Measurements from ENCODE around the gene GPR61.

GRCh38 chr1:109504974-109505373 lies 34.7 kb upstream of the GPR61 start:
- TF ChIP-seq, protein P1, sequence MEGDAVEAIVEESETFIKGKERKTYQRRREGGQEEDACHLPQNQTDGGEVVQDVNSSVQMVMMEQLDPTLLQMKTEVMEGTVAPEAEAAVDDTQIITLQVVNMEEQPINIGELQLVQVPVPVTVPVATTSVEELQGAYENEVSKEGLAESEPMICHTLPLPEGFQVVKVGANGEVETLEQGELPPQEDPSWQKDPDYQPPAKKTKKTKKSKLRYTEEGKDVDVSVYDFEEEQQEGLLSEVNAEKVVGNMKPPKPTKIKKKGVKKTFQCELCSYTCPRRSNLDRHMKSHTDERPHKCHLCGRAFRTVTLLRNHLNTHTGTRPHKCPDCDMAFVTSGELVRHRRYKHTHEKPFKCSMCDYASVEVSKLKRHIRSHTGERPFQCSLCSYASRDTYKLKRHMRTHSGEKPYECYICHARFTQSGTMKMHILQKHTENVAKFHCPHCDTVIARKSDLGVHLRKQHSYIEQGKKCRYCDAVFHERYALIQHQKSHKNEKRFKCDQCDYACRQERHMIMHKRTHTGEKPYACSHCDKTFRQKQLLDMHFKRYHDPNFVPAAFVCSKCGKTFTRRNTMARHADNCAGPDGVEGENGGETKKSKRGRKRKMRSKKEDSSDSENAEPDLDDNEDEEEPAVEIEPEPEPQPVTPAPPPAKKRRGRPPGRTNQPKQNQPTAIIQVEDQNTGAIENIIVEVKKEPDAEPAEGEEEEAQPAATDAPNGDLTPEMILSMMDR (conservative IDR thresholded peaks at IDR 0.05) = no peak
- TF ChIP-seq EZH2 (IDR thresholded peaks at IDR 0.05; ENCODE audit: low read depth) = no peak
